Naive thymus-derived CD4-positive, alpha-beta T cell (primary cell): Measurements from ENCODE around the gene TMEM271. TPM values are rescaled to one million over a fixed set of nuclear protein-coding genes. Genes with fewer than 3 reads are reported as not detected.

Experiments used
- ATAC-seq: fragments of 150-1000 bp; cut with Tn5 transposase; 2 replicates; pipeline ENCODE4 v1.10.0; 2021; ENCODE audit warnings: mild to moderate bottlenecking, moderate library complexity
- CTCF ChIA-PET: fragments of 350-600 bp; sonication (Branson Sonifier 250); formaldehyde crosslinking; loops from one replicate; lab custom pipeline; 2021; ENCODE audit warnings: antibody characterized with exemption; lab: Charles Lee
- POLR2A ChIA-PET: fragments of 350-600 bp; sonication (Branson Sonifier 250); formaldehyde crosslinking; loops from one replicate; lab custom pipeline; 2021; ENCODE audit warnings: antibody characterized with exemption, inconsistent platforms; lab: Charles Lee
- DNase-seq, 9 donors: peaks; one replicate each; pipeline versions ENCODE4 v3.0.0 to v3.0.0-alpha.2; 2020 to 2022; ENCODE audit warnings: mixed read lengths in 1 of 9
- H3K27ac ChIP-seq: one replicate; pipeline ENCODE4 v1.7.0; 2013; ENCODE audit warnings: mild to moderate bottlenecking, low read depth, low read length, moderate library complexity
- H3K27me3 ChIP-seq, 2 donors: one replicate each; pipeline ENCODE4 v1.7.0; 2013; ENCODE audit warnings: low read length in 2 of 2, mild to moderate bottlenecking in 2 of 2, moderate library complexity in 2 of 2; ENCODE audit not compliant: control insufficient read depth in 2 of 2, insufficient read depth in 2 of 2
- H3K36me3 ChIP-seq, 3 experiments: 1 replicate in 2 of 3; 2 replicates in 1 of 3; pipeline ENCODE4 v1.7.0; 2013; ENCODE audit warnings: low read length in 3 of 3, mild to moderate bottlenecking in 3 of 3, moderate library complexity in 1 of 3; ENCODE audit not compliant: insufficient read depth in 3 of 3, control insufficient read depth in 2 of 3
- H3K4me1 ChIP-seq, 2 donors: one replicate each; pipeline ENCODE4 v1.7.0; 2013; ENCODE audit warnings: low read length in 2 of 2, mild to moderate bottlenecking in 2 of 2, moderate library complexity in 1 of 2; ENCODE audit not compliant: control insufficient read depth in 2 of 2, insufficient read depth in 2 of 2
- H3K4me3 ChIP-seq: 2 replicates; pipeline ENCODE4 v1.7.0; 2013; ENCODE audit warnings: mild to moderate bottlenecking, low read length
- H3K9me3 ChIP-seq, 3 experiments: 1 replicate in 2 of 3; 2 replicates in 1 of 3; pipeline ENCODE4 v1.7.0; 2013; ENCODE audit warnings: low read length in 3 of 3; ENCODE audit not compliant: control insufficient read depth in 2 of 3
- H3K27ac Mint-ChIP-seq, 9 donors: one replicate each; pipeline ENCODE4 v1.8.0; 2020 to 2022; ENCODE audit warnings: mixed read lengths in 9 of 9, mild to moderate bottlenecking in 8 of 9, moderate library complexity in 5 of 9, inconsistent platforms in 2 of 9
- H3K27me3 Mint-ChIP-seq, 5 donors: one replicate each; pipeline ENCODE4 v1.8.0; 2021 to 2022; ENCODE audit warnings: mixed read lengths in 5 of 5, mild to moderate bottlenecking in 1 of 5
- H3K36me3 Mint-ChIP-seq, 5 donors: one replicate each; pipeline ENCODE4 v1.8.0; 2020 to 2022; ENCODE audit warnings: mixed read lengths in 5 of 5, mild to moderate bottlenecking in 3 of 5, inconsistent platforms in 1 of 5
- H3K4me1 Mint-ChIP-seq, 7 donors: one replicate each; pipeline ENCODE4 v1.8.0; 2020 to 2022; ENCODE audit warnings: mixed read lengths in 7 of 7, mild to moderate bottlenecking in 3 of 7, inconsistent platforms in 1 of 7
- H3K4me3 Mint-ChIP-seq, 10 donors: one replicate each; pipeline ENCODE4 v1.8.0; 2020 to 2022; ENCODE audit warnings: mild to moderate bottlenecking in 10 of 10, mixed read lengths in 10 of 10, moderate library complexity in 6 of 10, inconsistent platforms in 2 of 10
- H3K9me3 Mint-ChIP-seq, 11 donors: one replicate each; pipeline ENCODE4 v1.8.0; 2020 to 2022; ENCODE audit warnings: mixed read lengths in 11 of 11, mild to moderate bottlenecking in 4 of 11, inconsistent platforms in 1 of 11, moderate library complexity in 1 of 11
- intact Hi-C, 2 donors: fragments of 100-400 bp; cut with micrococcal nuclease; formaldehyde crosslinking; loops; one replicate each; pipeline ENCODE4 v1.15.1; 2023
- polyA plus RNA-seq, 2 donors: library from polyadenylated mRNA; unstranded; fragments of 300-500 nt; fragmentation: Illumina TruSeq; gene quantifications; one replicate each; pipeline ENCODE4 v1.2.3, GENCODE V29; 2021
- total RNA-seq, 6 experiments: library from RNA in 5 of 6; stranded (reverse) in 5 of 6; gene quantifications; 1 replicate in 5 of 6; 2 replicates in 1 of 6; pipeline ENCODE4 v1.2.3 and lab custom pipeline; 2021 to 2026

The TMEM271 gene
- total and polyA plus RNA-seq, 7 experiments from 2014 or later, result not detected

- intact Hi-C loops, result no loop called here
- Histone ChIP-seq H3K4me1 (no peaks in the 10 kb centered on the region), H3K27ac (no peak overlapping the region), H3K4me3 (no peak overlapping the region), H3K27me3 (no peaks in the 10 kb centered on the region), H3K9me3 (no peaks in the 10 kb centered on the region), H3K36me3 (peaks cover 0 to 97% (median 22%) of the 10 kb centered on the region in 3 experiments)
- ChIA-PET POLR2A (no interaction called here), CTCF (no interaction called here)
- ATAC-seq (no peak), DNase-seq (no peak)
- Mint-ChIP-seq H3K4me1 (peaks cover 0 to 13% (median 0%) of the 10 kb centered on the region in 7 donors), H3K4me3 (no peak overlapping the region), H3K27ac (no peak overlapping the region), H3K36me3 (peaks cover 18 to 89% (median 58%) of the 10 kb centered on the region in 5 donors), H3K27me3 (no peaks in the 10 kb centered on the region), H3K9me3 (peaks cover 0 to 6% (median 0%) of the 10 kb centered on the region in 11 donors)
These were observed 45.0 kb downstream of the TMEM271 start for GRCh38 chr4:531076-531475.

GRCh38 chr4:530017-530781, 45.9 kb downstream of the TMEM271 start:
- no peaks in the 10 kb centered on the region for H3K27me3 Mint-ChIP-seq
- H3K4me1 ChIP-seq, result no peaks in the 10 kb centered on the region
- H3K4me3 ChIP-seq, result no peak overlapping the region
- CTCF ChIA-PET, result no interaction called here
- intact Hi-C loops, result no loop called here
- H3K4me3 Mint-ChIP-seq, result no peak overlapping the region
- peaks cover 0 to 95% (median 22%) of the 10 kb centered on the region in 3 experiments for H3K36me3 ChIP-seq
- POLR2A ChIA-PET, result no interaction called here
- H3K36me3 Mint-ChIP-seq, result peaks cover 20 to 89% (median 56%) of the 10 kb centered on the region in 5 donors
- H3K4me1 Mint-ChIP-seq, result peaks cover 0 to 13% (median 0%) of the 10 kb centered on the region in 7 donors
- no peak overlapping the region for H3K27ac ChIP-seq
- peaks cover 0 to 6% (median 0%) of the 10 kb centered on the region in 11 donors for H3K9me3 Mint-ChIP-seq
- DNase-seq (no peak), ATAC-seq (no peak)
- no peaks in the 10 kb centered on the region for H3K27me3 ChIP-seq
- H3K9me3 ChIP-seq, result no peaks in the 10 kb centered on the region
- no peak overlapping the region for H3K27ac Mint-ChIP-seq

- Histone ChIP-seq H3K36me3 (peaks cover 0 to 95% (median 21%) of the 10 kb centered on the region in 3 experiments), H3K27me3 (no peaks in the 10 kb centered on the region), H3K9me3 (no peaks in the 10 kb centered on the region), H3K27ac (no peak overlapping the region), H3K4me3 (no peak overlapping the region), H3K4me1 (no peaks in the 10 kb centered on the region)
- ChIA-PET CTCF (no interaction called here), POLR2A (no interaction called here)
- Mint-ChIP-seq H3K9me3 (peaks cover 0 to 6% (median 0%) of the 10 kb centered on the region in 11 donors), H3K4me1 (peaks cover 0 to 13% (median 0%) of the 10 kb centered on the region in 7 donors), H3K4me3 (no peak overlapping the region), H3K27me3 (no peaks in the 10 kb centered on the region), H3K27ac (no peak overlapping the region), H3K36me3 (peaks cover 23 to 89% (median 53%) of the 10 kb centered on the region in 5 donors)
- ATAC-seq (no peak), DNase-seq (no peak)
- intact Hi-C loops, result no loop called here
These were observed 46.5 kb downstream of the TMEM271 start for GRCh38 chr4:529563-529962.

GRCh38 chr4:528835-529234, 47.3 kb downstream of the TMEM271 start:
- Histone ChIP-seq H3K9me3 (no peaks in the 10 kb centered on the region), H3K36me3 (peaks cover 0 to 95% (median 20%) of the 10 kb centered on the region in 3 experiments), H3K27me3 (no peaks in the 10 kb centered on the region), H3K4me3 (no peak overlapping the region), H3K27ac (no peak overlapping the region), H3K4me1 (no peaks in the 10 kb centered on the region)
- Mint-ChIP-seq H3K27ac (no peak overlapping the region), H3K9me3 (peaks cover 0 to 6% (median 0%) of the 10 kb centered on the region in 11 donors), H3K27me3 (no peaks in the 10 kb centered on the region), H3K4me1 (peaks cover 0 to 13% (median 0%) of the 10 kb centered on the region in 7 donors), H3K4me3 (peak overlapping the region in 1 of 10 donors; percentile 32), H3K36me3 (peaks cover 24 to 91% (median 56%) of the 10 kb centered on the region in 5 donors)
- POLR2A ChIA-PET, result no interaction called here
- CTCF ChIA-PET, result no interaction called here
- intact Hi-C loops, result no loop called here
- ATAC-seq (no peak), DNase-seq (no peak)

GRCh38 chr4:528296-528695, 47.8 kb downstream of the TMEM271 start:
- no peak overlapping the region for H3K27ac ChIP-seq
- Mint-ChIP-seq H3K27me3 (no peaks in the 10 kb centered on the region), H3K27ac (no peak overlapping the region), H3K4me3 (no peak overlapping the region), H3K36me3 (peaks cover 26 to 92% (median 55%) of the 10 kb centered on the region in 5 donors), H3K9me3 (peaks cover 0 to 6% (median 0%) of the 10 kb centered on the region in 11 donors), H3K4me1 (peaks cover 0 to 13% (median 0%) of the 10 kb centered on the region in 7 donors)
- ATAC-seq (no peak), DNase-seq (no peak)
- no peaks in the 10 kb centered on the region for H3K27me3 ChIP-seq
- intact Hi-C loops, result no loop called here
- H3K4me1 ChIP-seq, result no peaks in the 10 kb centered on the region
- ChIA-PET POLR2A (no interaction called here), CTCF (no interaction called here)
- H3K4me3 ChIP-seq, result no peak overlapping the region
- peaks cover 0 to 95% (median 20%) of the 10 kb centered on the region in 3 experiments for H3K36me3 ChIP-seq
- H3K9me3 ChIP-seq, result no peaks in the 10 kb centered on the region

GRCh38 chr4:526971-527460, 49.1 kb downstream of the TMEM271 start:
- no peak overlapping the region for H3K4me3 Mint-ChIP-seq
- no peak overlapping the region for H3K4me3 ChIP-seq
- DNase-seq (no peak), ATAC-seq (no peak)
- H3K36me3 Mint-ChIP-seq, result peaks cover 21 to 95% (median 50%) of the 10 kb centered on the region in 5 donors
- H3K9me3 Mint-ChIP-seq, result no peaks in the 10 kb centered on the region
- no peaks in the 10 kb centered on the region for H3K27me3 Mint-ChIP-seq
- no peaks in the 10 kb centered on the region for H3K27me3 ChIP-seq
- POLR2A ChIA-PET, result no interaction called here
- intact Hi-C loops, result no loop called here
- H3K27ac ChIP-seq, result no peak overlapping the region
- H3K9me3 ChIP-seq, result no peaks in the 10 kb centered on the region
- CTCF ChIA-PET, result no interaction called here
- H3K4me1 ChIP-seq, result no peaks in the 10 kb centered on the region
- peaks cover 0 to 7% (median 0%) of the 10 kb centered on the region in 7 donors for H3K4me1 Mint-ChIP-seq
- no peak overlapping the region for H3K27ac Mint-ChIP-seq
- H3K36me3 ChIP-seq, result peaks cover 0 to 95% (median 20%) of the 10 kb centered on the region in 3 experiments
